GM18870 (cell line): ENCODE data around the gene TMEM54.

Experiments
- ATAC-seq: cut with Tn5 transposase; IDR thresholded peaks from one replicate; pipeline ENCODE4 v1.9.1; 2021; ENCODE audit warnings: moderate library complexity; ENCODE audit not compliant: unreplicated experiment

Gene TMEM54

GRCh38 chr1:32900956-32901822 lies at the start of gene TMEM54:
TMEM54 (minus strand) TSS chr1:32901389; CDS start chr1:32901238, 151 bp downstream.
- no peak for ATAC-seq

- ATAC-seq, result no peak
Measured at GRCh38 chr1:32949519-32949918, 48.3 kb upstream of the TMEM54 start.

GRCh38 chr1:32948905-32949304 lies 47.7 kb upstream of the TMEM54 start:
- ATAC-seq, result no peak

GRCh38 chr1:32948390-32948722 lies 47.2 kb upstream of the TMEM54 start:
- no peak for ATAC-seq

- ATAC-seq, result no peak
Measured at GRCh38 chr1:32947669-32948389, 46.6 kb upstream of the TMEM54 start.

- ATAC-seq, result no peak
Measured at GRCh38 chr1:32946413-32946812, 45.2 kb upstream of the TMEM54 start.

GRCh38 chr1:32944180-32944579 lies 43.0 kb upstream of the TMEM54 start:
- no peak for ATAC-seq

GRCh38 chr1:32939655-32940371 lies 38.6 kb upstream of the TMEM54 start:
- ATAC-seq, result no peak

GRCh38 chr1:32937061-32937460 lies 35.9 kb upstream of the TMEM54 start:
- ATAC-seq, result no peak

- no peak for ATAC-seq
Measured at GRCh38 chr1:32934535-32934934, 33.3 kb upstream of the TMEM54 start.

- ATAC-seq, result no peak
Measured at GRCh38 chr1:32933742-32934322, 32.6 kb upstream of the TMEM54 start.

GRCh38 chr1:32931760-32932159 lies 30.6 kb upstream of the TMEM54 start:
- no peak for ATAC-seq

GRCh38 chr1:32929366-32929765 lies 28.2 kb upstream of the TMEM54 start:
- ATAC-seq, result no peak

- no peak for ATAC-seq
Measured at GRCh38 chr1:32928715-32929114, 27.5 kb upstream of the TMEM54 start.

- no peak for ATAC-seq
Measured at GRCh38 chr1:32928285-32928684, 27.1 kb upstream of the TMEM54 start.

- ATAC-seq, result no peak
Measured at GRCh38 chr1:32927441-32927840, 26.3 kb upstream of the TMEM54 start.

- no peak for ATAC-seq
Measured at GRCh38 chr1:32926562-32926961, 25.4 kb upstream of the TMEM54 start.

- no peak for ATAC-seq
Measured at GRCh38 chr1:32925403-32926162, 24.4 kb upstream of the TMEM54 start.

GRCh38 chr1:32924881-32925344 lies 23.7 kb upstream of the TMEM54 start:
- ATAC-seq, result no peak

- ATAC-seq, result no peak
Measured at GRCh38 chr1:32920833-32921232, 19.6 kb upstream of the TMEM54 start.
